Activated T-cell treated with anti-CD3 and anti-CD28 coated beads, Interleukin-2, amount 50 U/mL, for 24 hours (primary cell): ENCODE results near the gene SMAD9.

Experiments used
- DNase-seq: peaks from one replicate; pipeline ENCODE4 v3.0.0-alpha.2; 2020
- H3K27ac Mint-ChIP-seq: 2 replicates; pipeline ENCODE4 v1.8.0; 2020; ENCODE audit warnings: mild to moderate bottlenecking, mixed read lengths
- H3K27me3 Mint-ChIP-seq: 2 replicates; pipeline ENCODE4 v1.8.0; 2020; ENCODE audit warnings: mixed read lengths
- H3K36me3 Mint-ChIP-seq: 2 replicates; pipeline ENCODE4 v1.8.0; 2020; ENCODE audit warnings: low read depth, mixed read lengths
- H3K4me1 Mint-ChIP-seq: 2 replicates; pipeline ENCODE4 v1.8.0; 2020; ENCODE audit warnings: low read depth, mixed read lengths
- H3K4me3 Mint-ChIP-seq: 2 replicates; pipeline ENCODE4 v1.8.0; 2020; ENCODE audit warnings: mild to moderate bottlenecking, moderate library complexity, mixed read lengths
- H3K9me3 Mint-ChIP-seq: 2 replicates; pipeline ENCODE4 v1.8.0; 2020; ENCODE audit warnings: mixed read lengths

SMAD9 gene

GRCh38 chr13:36918246-36919131, 1.5 kb downstream of the SMAD9 start:
- Mint-ChIP-seq H3K27me3 (peaks cover 79% of the 10 kb centered on the region), H3K27ac (no peak overlapping the region), H3K4me1 (peaks cover 8% of the 10 kb centered on the region), H3K9me3 (no peaks in the 10 kb centered on the region), H3K36me3 (no peaks in the 10 kb centered on the region), H3K4me3 (peak overlapping the region; percentile 65)
- no peak for DNase-seq

GRCh38 chr13:36917311-36917710, 2.7 kb downstream of the SMAD9 start:
- H3K4me3 Mint-ChIP-seq: no peak overlapping the region
- no peaks in the 10 kb centered on the region for H3K36me3 Mint-ChIP-seq
- H3K4me1 Mint-ChIP-seq: peaks cover 8% of the 10 kb centered on the region
- peaks cover 75% of the 10 kb centered on the region for H3K27me3 Mint-ChIP-seq
- no peak overlapping the region for H3K27ac Mint-ChIP-seq
- H3K9me3 Mint-ChIP-seq: no peaks in the 10 kb centered on the region
- no peak for DNase-seq

- Mint-ChIP-seq H3K36me3 (no peaks in the 10 kb centered on the region), H3K27me3 (peaks cover 68% of the 10 kb centered on the region), H3K4me3 (no peak overlapping the region), H3K9me3 (no peaks in the 10 kb centered on the region), H3K4me1 (peaks cover 8% of the 10 kb centered on the region), H3K27ac (no peak overlapping the region)
- DNase-seq: no peak
Measured at GRCh38 chr13:36915896-36916640, 4.0 kb downstream of the SMAD9 start.

GRCh38 chr13:36915106-36915505, 4.9 kb downstream of the SMAD9 start:
- no peak for DNase-seq
- Mint-ChIP-seq H3K27me3 (peaks cover 67% of the 10 kb centered on the region), H3K36me3 (no peaks in the 10 kb centered on the region), H3K4me3 (no peak overlapping the region), H3K9me3 (no peaks in the 10 kb centered on the region), H3K27ac (no peak overlapping the region), H3K4me1 (peaks cover 8% of the 10 kb centered on the region)

GRCh38 chr13:36914648-36915047, 5.4 kb downstream of the SMAD9 start:
- no peak overlapping the region for H3K27ac Mint-ChIP-seq
- no peaks in the 10 kb centered on the region for H3K36me3 Mint-ChIP-seq
- no peak for DNase-seq
- H3K4me3 Mint-ChIP-seq: no peak overlapping the region
- peaks cover 68% of the 10 kb centered on the region for H3K27me3 Mint-ChIP-seq
- H3K4me1 Mint-ChIP-seq: peaks cover 8% of the 10 kb centered on the region
- no peaks in the 10 kb centered on the region for H3K9me3 Mint-ChIP-seq

GRCh38 chr13:36913463-36913862, 6.6 kb downstream of the SMAD9 start:
- H3K9me3 Mint-ChIP-seq: no peaks in the 10 kb centered on the region

GRCh38 chr13:36912973-36913372, 7.1 kb downstream of the SMAD9 start:
- no peaks in the 10 kb centered on the region for H3K36me3 Mint-ChIP-seq
- DNase-seq: no peak
- peaks cover 53% of the 10 kb centered on the region for H3K27me3 Mint-ChIP-seq
- no peak overlapping the region for H3K4me3 Mint-ChIP-seq
- no peaks in the 10 kb centered on the region for H3K9me3 Mint-ChIP-seq
- no peaks in the 10 kb centered on the region for H3K4me1 Mint-ChIP-seq
- H3K27ac Mint-ChIP-seq: no peak overlapping the region

More at GRCh38 chr13:36913463-36913862, 6.6 kb downstream of the SMAD9 start:
- Mint-ChIP-seq H3K27me3 (peaks cover 57% of the 10 kb centered on the region), H3K4me3 (no peak overlapping the region), H3K36me3 (no peaks in the 10 kb centered on the region), H3K27ac (no peak overlapping the region), H3K4me1 (no peaks in the 10 kb centered on the region)
- no peak for DNase-seq

GRCh38 chr13:36912369-36912768, 7.7 kb downstream of the SMAD9 start:
- no peak for DNase-seq
- Mint-ChIP-seq H3K36me3 (no peaks in the 10 kb centered on the region), H3K27ac (no peak overlapping the region), H3K4me3 (no peak overlapping the region), H3K27me3 (peaks cover 48% of the 10 kb centered on the region), H3K4me1 (no peaks in the 10 kb centered on the region), H3K9me3 (no peaks in the 10 kb centered on the region)

GRCh38 chr13:36910545-36910944, 9.5 kb downstream of the SMAD9 start:
- no peak overlapping the region for H3K4me3 Mint-ChIP-seq
- no peak for DNase-seq
- H3K36me3 Mint-ChIP-seq: no peaks in the 10 kb centered on the region
- no peaks in the 10 kb centered on the region for H3K4me1 Mint-ChIP-seq
- no peaks in the 10 kb centered on the region for H3K9me3 Mint-ChIP-seq
- H3K27ac Mint-ChIP-seq: no peak overlapping the region
- peaks cover 36% of the 10 kb centered on the region for H3K27me3 Mint-ChIP-seq

GRCh38 chr13:36907821-36908220, 12.2 kb downstream of the SMAD9 start:
- H3K4me3 Mint-ChIP-seq: no peak overlapping the region
- H3K4me1 Mint-ChIP-seq: no peaks in the 10 kb centered on the region
- H3K9me3 Mint-ChIP-seq: no peaks in the 10 kb centered on the region
- H3K36me3 Mint-ChIP-seq: no peaks in the 10 kb centered on the region
- DNase-seq: no peak
- H3K27me3 Mint-ChIP-seq: peaks cover 31% of the 10 kb centered on the region
- H3K27ac Mint-ChIP-seq: no peak overlapping the region

GRCh38 chr13:36907266-36907665, 12.8 kb downstream of the SMAD9 start:
- DNase-seq: no peak
- Mint-ChIP-seq H3K36me3 (no peaks in the 10 kb centered on the region), H3K4me1 (no peaks in the 10 kb centered on the region), H3K9me3 (no peaks in the 10 kb centered on the region), H3K27ac (no peak overlapping the region), H3K27me3 (peaks cover 30% of the 10 kb centered on the region), H3K4me3 (no peak overlapping the region)

GRCh38 chr13:36905944-36906343, 14.1 kb downstream of the SMAD9 start:
- peaks cover 28% of the 10 kb centered on the region for H3K27me3 Mint-ChIP-seq
- no peaks in the 10 kb centered on the region for H3K36me3 Mint-ChIP-seq
- DNase-seq: no peak
- no peak overlapping the region for H3K4me3 Mint-ChIP-seq
- no peaks in the 10 kb centered on the region for H3K9me3 Mint-ChIP-seq
- H3K27ac Mint-ChIP-seq: no peak overlapping the region
- H3K4me1 Mint-ChIP-seq: no peaks in the 10 kb centered on the region

- peaks cover 31% of the 10 kb centered on the region for H3K27me3 Mint-ChIP-seq
- no peak for DNase-seq
- H3K4me3 Mint-ChIP-seq: no peak overlapping the region
- no peaks in the 10 kb centered on the region for H3K9me3 Mint-ChIP-seq
- H3K4me1 Mint-ChIP-seq: no peaks in the 10 kb centered on the region
- H3K27ac Mint-ChIP-seq: no peak overlapping the region
- no peaks in the 10 kb centered on the region for H3K36me3 Mint-ChIP-seq
Measured at GRCh38 chr13:36903925-36904595, 16.0 kb downstream of the SMAD9 start.

GRCh38 chr13:36897054-36897616, 22.9 kb downstream of the SMAD9 start:
- no peaks in the 10 kb centered on the region for H3K36me3 Mint-ChIP-seq
- peaks cover 31% of the 10 kb centered on the region for H3K27me3 Mint-ChIP-seq
- H3K4me1 Mint-ChIP-seq: no peaks in the 10 kb centered on the region
- no peak for DNase-seq
- no peak overlapping the region for H3K4me3 Mint-ChIP-seq
- H3K27ac Mint-ChIP-seq: no peak overlapping the region
- H3K9me3 Mint-ChIP-seq: no peaks in the 10 kb centered on the region
